Measurements from ENCODE around the gene TRIM33. TPM values are rescaled to one million over a fixed set of nuclear protein-coding genes. Genes with fewer than 3 reads are reported as not detected.

The TRIM33 gene
- total RNA-seq, 1 experiment from 2014 or later = 50.1 TPM

- intact Hi-C loops (cut with micrococcal nuclease; ENCODE audit: unreplicated experiment) = no loop called here
- Histone ChIP-seq H3K27me3 (replicated peaks; ENCODE audit: insufficient read depth, low read depth, low read length, poor library complexity) (no peaks in the 10 kb centered on the region), H3K36me3 (ENCODE audit: insufficient read depth, low read length, poor library complexity, severe bottlenecking) (no peaks in the 10 kb centered on the region), H3K4me1 (ENCODE audit: insufficient read depth, low read length, poor library complexity, severe bottlenecking) (no peaks in the 10 kb centered on the region), H3K9me3 (ENCODE audit: low read depth, low read length, poor library complexity, severe bottlenecking) (no peaks in the 10 kb centered on the region), H3K27ac (ENCODE audit: low read depth, low read length, poor library complexity, severe bottlenecking) (no peak overlapping the region), H3K4me3 (ENCODE audit: low read depth, low read length, poor library complexity, severe bottlenecking) (no peak overlapping the region)
- no peak for DNase-seq (ENCODE audit: low spot score)
- ChIA-PET CTCF (no interaction called here), POLR2A (ENCODE audit: low non-redundant PET) (no interaction called here)
- TF ChIP-seq EZH2 (IDR thresholded peaks at IDR 0.05; ENCODE audit: borderline replicate concordance, low read depth, low read length, poor library complexity, severe bottlenecking) (no peak), CTCF (conservative IDR thresholded peaks at IDR 0.05; ENCODE audit: low read depth, low read length) (no peak)
- no TSS peak for BruUV-seq (replicated peaks)
These were observed 20.1 kb upstream of the TRIM33 start for GRCh38 chr1:114531094-114531493.

DNA sequence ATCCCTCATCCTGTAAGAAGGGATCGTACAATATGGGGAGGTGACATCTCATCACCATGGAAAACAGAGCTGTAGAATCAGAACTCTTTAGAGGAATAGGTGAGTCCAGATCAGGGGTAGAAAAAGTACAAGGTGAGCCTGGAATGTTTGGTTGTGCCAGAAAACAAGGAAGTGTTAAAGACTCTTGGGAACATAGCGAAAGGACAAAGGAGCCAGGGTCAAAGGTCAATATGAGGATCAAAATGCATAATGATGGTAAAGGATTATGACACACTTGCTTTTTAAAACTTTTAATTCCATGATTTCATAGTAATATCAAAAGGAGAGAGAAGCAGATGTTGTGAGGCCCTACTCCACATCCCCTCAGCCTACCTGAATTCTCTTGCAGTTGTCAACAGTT is 19.2 kb upstream of the TRIM33 start:
- H3K4me3 ChIP-seq (ENCODE audit: low read depth, low read length, poor library complexity, severe bottlenecking) = no peak overlapping the region
- intact Hi-C loops (cut with micrococcal nuclease; ENCODE audit: unreplicated experiment) = no loop called here
- no peaks in the 10 kb centered on the region for H3K36me3 ChIP-seq (ENCODE audit: insufficient read depth, low read length, poor library complexity, severe bottlenecking)
- H3K9me3 ChIP-seq (ENCODE audit: low read depth, low read length, poor library complexity, severe bottlenecking) = no peaks in the 10 kb centered on the region
- no TSS peak for BruUV-seq (replicated peaks)
- no peak overlapping the region for H3K27ac ChIP-seq (ENCODE audit: low read depth, low read length, poor library complexity, severe bottlenecking)
- TF ChIP-seq CTCF (conservative IDR thresholded peaks at IDR 0.05; ENCODE audit: low read depth, low read length) (no peak), EZH2 (IDR thresholded peaks at IDR 0.05; ENCODE audit: borderline replicate concordance, low read depth, low read length, poor library complexity, severe bottlenecking) (no peak)
- H3K4me1 ChIP-seq (ENCODE audit: insufficient read depth, low read length, poor library complexity, severe bottlenecking) = no peaks in the 10 kb centered on the region
- no peak for DNase-seq (ENCODE audit: low spot score)
- no peaks in the 10 kb centered on the region for H3K27me3 ChIP-seq (replicated peaks; ENCODE audit: insufficient read depth, low read depth, low read length, poor library complexity)
- POLR2A ChIA-PET (ENCODE audit: low non-redundant PET) = no interaction called here
- CTCF ChIA-PET = no interaction called here

- BruUV-seq (replicated peaks) = no TSS peak
- intact Hi-C loops (cut with micrococcal nuclease; ENCODE audit: unreplicated experiment) = no loop called here
- Histone ChIP-seq H3K27me3 (replicated peaks; ENCODE audit: insufficient read depth, low read depth, low read length, poor library complexity) (no peaks in the 10 kb centered on the region), H3K4me3 (ENCODE audit: low read depth, low read length, poor library complexity, severe bottlenecking) (no peak overlapping the region), H3K9me3 (ENCODE audit: low read depth, low read length, poor library complexity, severe bottlenecking) (no peaks in the 10 kb centered on the region), H3K4me1 (ENCODE audit: insufficient read depth, low read length, poor library complexity, severe bottlenecking) (no peaks in the 10 kb centered on the region), H3K36me3 (ENCODE audit: insufficient read depth, low read length, poor library complexity, severe bottlenecking) (no peaks in the 10 kb centered on the region), H3K27ac (ENCODE audit: low read depth, low read length, poor library complexity, severe bottlenecking) (no peak overlapping the region)
- ChIA-PET POLR2A (ENCODE audit: low non-redundant PET) (no interaction called here), CTCF (no interaction called here)
- no peak for DNase-seq (ENCODE audit: low spot score)
- TF ChIP-seq CTCF (conservative IDR thresholded peaks at IDR 0.05; ENCODE audit: low read depth, low read length) (no peak), EZH2 (IDR thresholded peaks at IDR 0.05; ENCODE audit: borderline replicate concordance, low read depth, low read length, poor library complexity, severe bottlenecking) (no peak)
These were observed 13.9 kb upstream of the TRIM33 start for GRCh38 chr1:114524944-114525343.
